OCI-LY7 (cell line): ENCODE results near the gene ACTL7A.

Source experiments
- CTCF ChIP-seq: fragments of 200-600 bp; sonication (generic); conservative IDR thresholded peaks from 2 replicates; pipeline ENCODE4 v1.5.1; 2014; ENCODE audit warnings: mild to moderate bottlenecking, antibody characterized with exemption, low read length, moderate library complexity, mixed read lengths
- EZH2phosphoT487 ChIP-seq: fragments of 200-600 bp; sonication (generic); IDR thresholded peaks from 2 replicates; pipeline ENCODE4 v1.6.1; 2018; ENCODE audit warnings: low read depth, borderline replicate concordance, mild to moderate bottlenecking, mixed run types, antibody characterized with exemption, low read length, moderate library complexity, mixed read lengths

GRCh38 chr9:108865037-108865436 is 3.0 kb downstream of the ACTL7A start:
- TF ChIP-seq CTCF (no peak), EZH2phosphoT487 (no peak)
